GM18498 (cell line): Measurements from ENCODE around the gene ARHGAP10.
"Not testable (repeated sequence)": the region's sequence is repeated elsewhere in the genome, so short reads cannot be mapped to it uniquely, and the experiment has no call there.

Experiments used
- ATAC-seq: cut with Tn5 transposase; IDR thresholded peaks from one replicate; pipeline ENCODE4 v1.9.1; 2021; ENCODE audit warnings: mild to moderate bottlenecking, moderate library complexity; ENCODE audit not compliant: unreplicated experiment

ARHGAP10 gene

GRCh38 chr4:147980586-147980985, 248.7 kb downstream of the ARHGAP10 start:
- ATAC-seq: no peak

DNA sequence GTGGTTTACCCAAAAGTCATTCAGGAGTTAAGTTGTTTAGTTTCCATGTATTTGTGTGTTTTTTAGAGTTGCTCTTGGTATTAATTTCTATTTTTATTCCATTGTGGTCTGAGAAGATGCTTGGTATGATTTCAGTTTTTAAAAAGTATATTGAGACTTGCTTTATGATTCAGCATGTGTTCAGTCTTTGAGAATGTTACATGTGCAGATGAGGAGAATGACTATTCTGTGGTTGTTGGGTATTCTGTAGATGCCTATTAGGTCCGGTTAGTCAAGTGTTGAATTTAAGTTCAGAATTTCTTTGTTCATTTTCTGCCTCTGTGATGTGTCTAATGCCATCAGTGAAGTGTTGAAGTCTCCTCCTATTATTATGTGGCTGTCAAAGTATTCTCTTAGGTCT, 249.4 kb downstream of the ARHGAP10 start:
- ATAC-seq: peak; percentile 94

DNA sequence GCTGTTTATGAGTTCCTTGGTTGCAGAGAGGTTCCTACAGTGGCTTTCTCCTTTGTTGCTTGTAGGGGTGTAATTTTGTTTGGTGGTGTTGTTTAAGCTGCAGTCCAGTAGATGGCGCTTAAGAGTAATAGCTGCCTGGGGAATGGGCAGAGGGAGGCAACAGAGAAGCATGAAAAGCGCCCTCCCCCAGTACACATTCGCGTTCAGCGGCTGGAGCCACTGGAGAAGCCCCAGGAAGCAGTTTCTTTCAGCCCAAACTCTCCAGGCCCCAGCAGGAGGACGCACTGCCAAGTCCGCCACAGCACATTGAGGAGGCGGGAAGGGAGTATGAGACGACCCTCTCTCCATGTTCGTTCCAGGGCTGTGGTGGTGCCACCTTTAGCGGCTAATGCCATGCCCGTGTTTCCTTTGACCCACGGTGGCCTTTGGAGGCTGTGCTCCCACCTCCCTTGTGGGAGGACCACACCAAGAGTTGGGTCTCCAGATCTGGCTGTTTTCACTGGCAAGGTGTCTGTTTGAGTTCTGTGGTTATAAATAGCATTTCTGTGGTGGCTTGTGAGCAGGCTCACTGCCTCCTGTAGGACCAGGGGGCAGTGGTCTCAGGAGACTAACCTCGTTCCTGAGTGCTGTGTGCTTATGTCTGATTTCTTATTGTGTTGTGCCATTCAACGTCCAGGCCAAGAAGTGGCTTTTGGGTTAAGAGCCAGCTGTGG, 252.3 kb downstream of the ARHGAP10 start:
- ATAC-seq: no peak

GRCh38 chr4:147984778-147985138, 252.9 kb downstream of the ARHGAP10 start:
- ATAC-seq: no peak

- ATAC-seq: no peak
Measured at GRCh38 chr4:147985376-147985775, 253.5 kb downstream of the ARHGAP10 start.

- ATAC-seq: peak; percentile 81
Measured at GRCh38 chr4:147987252-147987651, 255.4 kb downstream of the ARHGAP10 start.

DNA sequence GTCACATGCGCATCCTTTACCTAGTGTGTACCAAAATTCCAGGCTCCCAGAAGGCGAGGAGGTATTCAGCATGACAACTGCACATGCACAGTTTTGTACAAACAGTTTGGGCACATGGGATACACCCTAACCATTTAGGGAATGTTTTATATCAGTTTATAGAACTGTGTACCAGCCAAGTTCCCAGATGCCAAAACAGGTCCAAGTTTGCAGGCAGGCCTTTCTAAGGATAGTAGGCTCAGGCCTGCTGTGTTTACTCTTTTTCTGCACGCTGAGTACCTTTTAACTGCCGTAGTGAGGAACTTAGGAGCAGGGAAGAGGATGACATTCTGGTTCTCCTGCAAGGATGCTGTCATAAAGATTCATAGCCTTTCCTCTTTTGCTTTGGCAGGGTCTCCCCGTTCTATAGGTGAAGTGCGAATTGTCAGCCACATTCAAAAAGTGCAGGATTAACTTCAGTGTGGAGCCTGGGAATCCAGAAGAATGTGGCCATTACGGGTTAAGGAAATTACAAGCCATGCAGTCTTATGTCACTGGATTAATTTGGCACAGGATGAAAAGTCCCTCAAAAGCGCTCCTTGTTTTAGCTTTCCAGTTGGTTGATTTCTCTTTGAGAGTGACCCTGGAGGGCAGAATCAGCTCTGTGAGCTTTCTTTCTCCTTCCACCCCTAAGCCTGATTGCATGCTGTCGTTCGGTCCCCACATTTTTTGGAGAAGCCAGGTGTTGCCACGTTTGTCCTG, 259.8 kb downstream of the ARHGAP10 start:
- no peak for ATAC-seq

- no peak for ATAC-seq
Measured at GRCh38 chr4:147994076-147994475, 262.2 kb downstream of the ARHGAP10 start.

DNA sequence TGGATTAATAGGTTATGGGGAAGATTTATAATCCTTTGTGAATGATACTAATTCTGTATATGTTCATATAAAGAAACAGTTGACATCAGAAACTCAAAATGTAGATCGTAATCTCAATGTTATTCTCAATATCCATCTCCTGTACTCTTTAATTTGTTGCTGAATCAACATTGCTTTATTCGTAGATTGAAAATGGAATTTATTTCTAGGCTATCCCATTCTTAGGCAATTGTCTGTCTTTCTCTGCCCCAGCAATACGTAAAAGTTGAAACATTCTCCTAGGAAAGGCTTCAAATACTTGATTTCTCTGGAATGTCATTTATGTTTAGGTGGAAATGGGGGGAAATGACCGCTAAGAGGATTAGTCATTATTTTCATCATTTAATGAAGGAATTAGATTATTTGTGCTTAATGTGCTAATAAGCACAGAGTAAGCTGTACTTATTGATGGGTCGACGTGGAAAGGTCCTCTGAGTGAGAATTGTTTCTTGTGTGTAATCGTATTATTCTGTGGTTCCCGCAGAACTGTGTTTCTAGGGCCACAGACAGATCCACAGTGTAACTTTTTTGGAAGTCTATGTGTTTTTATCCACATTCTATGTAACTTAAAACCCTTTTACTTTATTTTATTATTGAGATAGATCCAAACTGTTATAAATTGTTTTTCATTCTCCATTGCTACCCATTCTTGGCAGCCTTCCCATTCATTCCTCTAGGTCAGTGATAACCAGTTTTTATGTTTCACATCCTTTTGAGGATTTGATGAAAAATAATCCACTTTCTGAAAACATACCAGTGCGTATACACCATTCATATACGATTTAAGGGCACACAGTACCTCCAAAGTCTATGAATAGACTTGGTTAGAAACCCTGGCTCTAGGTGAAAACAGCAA, 262.9 kb downstream of the ARHGAP10 start:
- no peak for ATAC-seq

DNA sequence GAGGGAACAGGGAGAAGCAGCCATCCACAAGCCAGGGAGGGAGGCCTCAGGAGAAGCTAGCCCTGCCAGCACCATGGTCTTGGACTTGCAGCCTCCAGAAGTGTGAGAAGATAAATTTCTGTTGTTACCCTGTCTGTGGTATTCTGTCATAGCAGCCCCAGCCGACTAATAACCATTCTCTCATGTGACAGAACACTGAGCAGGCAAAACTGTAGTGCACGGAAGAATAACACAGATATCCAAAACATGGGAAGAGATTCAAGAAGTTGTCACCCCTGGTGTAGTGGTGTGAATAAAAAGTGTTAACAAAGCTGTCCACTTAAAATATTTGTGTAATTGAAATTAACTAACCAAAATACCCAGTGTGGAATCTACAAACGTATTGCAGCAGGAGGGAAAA, 265.0 kb downstream of the ARHGAP10 start:
- no peak for ATAC-seq

- not testable (repeated sequence) for ATAC-seq
Measured at GRCh38 chr4:148000038-148000437, 268.1 kb downstream of the ARHGAP10 start.

DNA sequence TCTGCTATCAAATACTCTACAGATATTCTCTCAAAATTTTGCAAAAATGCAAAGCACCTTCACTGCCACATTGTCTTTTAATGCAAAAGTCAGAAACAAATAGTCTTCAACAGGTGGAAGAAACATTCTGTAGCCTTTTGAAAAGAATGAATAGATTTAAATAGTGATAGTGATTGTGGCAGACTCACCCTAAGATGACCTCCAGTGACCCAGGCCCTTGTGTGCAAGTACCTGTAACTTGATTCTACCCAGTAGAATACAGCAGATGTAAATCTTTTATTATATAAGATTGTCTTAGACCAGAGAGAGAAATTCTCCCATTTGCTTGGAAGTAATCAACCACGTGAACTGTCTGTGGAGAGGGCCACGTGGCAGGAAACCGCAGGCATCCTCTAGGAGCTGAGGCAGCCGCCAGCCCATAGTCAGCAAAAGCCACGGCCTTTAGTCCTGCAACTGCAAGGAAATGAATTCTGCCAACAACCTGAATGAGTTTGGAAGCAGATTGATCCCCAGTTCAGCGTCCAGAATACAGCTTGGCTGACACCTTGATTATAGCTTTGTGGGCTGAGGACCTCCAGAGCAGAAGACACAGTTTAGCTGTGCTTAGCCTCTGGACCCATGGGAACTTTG, 272.5 kb downstream of the ARHGAP10 start:
- ATAC-seq: peak; percentile 49

DNA sequence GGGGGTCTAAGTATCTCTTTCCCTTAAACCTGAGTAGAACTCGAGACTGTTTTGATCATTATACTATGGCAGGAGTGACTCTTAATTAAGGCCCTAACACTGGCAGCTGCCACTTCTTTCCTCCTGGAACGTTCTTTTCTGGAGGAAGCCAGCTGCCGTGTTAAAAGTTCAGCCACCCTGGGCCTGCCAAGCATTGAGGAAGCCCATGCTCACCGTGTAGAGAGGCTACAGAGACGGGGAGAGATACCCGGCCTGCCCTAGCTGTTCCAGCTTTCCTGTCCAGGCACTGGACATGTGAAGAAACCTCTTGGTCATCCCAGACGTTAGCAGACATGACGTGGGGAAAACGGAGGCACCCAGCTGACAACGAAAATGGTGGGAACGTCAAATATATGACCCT, 274.1 kb downstream of the ARHGAP10 start:
- ATAC-seq: no peak

- no peak for ATAC-seq
Measured at GRCh38 chr4:148007314-148007760, 275.4 kb downstream of the ARHGAP10 start.

GRCh38 chr4:148007792-148008191, 275.9 kb downstream of the ARHGAP10 start:
- ATAC-seq: peak; percentile 47

DNA sequence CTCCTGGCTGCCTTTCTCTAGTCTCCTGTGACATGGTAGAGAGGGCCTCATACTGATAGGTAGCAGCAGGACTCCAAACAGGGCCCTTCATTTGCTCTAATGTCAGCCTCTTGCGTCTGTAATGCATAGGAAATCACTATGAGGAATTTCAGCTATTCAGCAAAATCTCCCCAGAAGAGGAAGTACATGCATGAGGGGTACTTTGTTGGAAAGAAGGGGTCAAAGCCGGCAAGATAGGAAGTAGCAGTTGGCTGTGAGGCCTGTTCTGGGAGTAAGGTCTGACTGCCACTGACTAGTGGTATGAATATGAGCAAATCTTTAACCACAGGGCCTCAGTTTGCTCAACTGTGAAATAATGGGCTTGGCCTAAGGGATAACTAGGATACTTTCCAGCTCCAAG, 283.2 kb downstream of the ARHGAP10 start:
- ATAC-seq: no peak

- no peak for ATAC-seq
Measured at GRCh38 chr4:148015468-148015867, 283.6 kb downstream of the ARHGAP10 start.

- no peak for ATAC-seq
Measured at GRCh38 chr4:148016063-148016637, 284.3 kb downstream of the ARHGAP10 start.

GRCh38 chr4:148017801-148018200, 285.9 kb downstream of the ARHGAP10 start:
- no peak for ATAC-seq

DNA sequence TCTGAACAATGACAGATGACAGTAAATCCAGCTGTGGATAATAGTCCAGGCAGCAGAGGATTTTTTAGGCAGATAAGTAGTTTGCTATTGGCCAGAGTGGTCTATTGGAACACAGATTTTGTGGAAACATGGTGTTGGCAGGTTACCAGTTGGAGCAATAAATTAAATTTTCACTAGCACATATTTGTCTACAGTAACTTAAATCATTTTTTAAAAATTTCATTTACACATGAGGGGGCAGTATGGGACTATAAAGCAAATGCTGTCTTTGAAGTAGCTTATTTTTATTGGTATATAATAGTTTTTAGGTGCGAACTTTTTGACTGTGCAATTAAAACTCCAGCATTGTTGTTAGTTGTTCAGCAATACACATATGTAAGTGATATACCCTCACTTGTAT, 289.8 kb downstream of the ARHGAP10 start:
- ATAC-seq: no peak

GRCh38 chr4:148022975-148023374, 291.1 kb downstream of the ARHGAP10 start:
- ATAC-seq: no peak
